Right lobe of liver (tissue), 6 donors: ENCODE measurements around the gene BTNL2. TPM values are rescaled to one million over a fixed set of nuclear protein-coding genes. Genes with fewer than 3 reads are reported as not detected.
A peak's percentile ranks its signal among the peaks of the same experiment; 100 is the strongest.

Experiments
- ATAC-seq, 4 donors: fragments of 200-7000 bp; cut with Tn5 transposase; one replicate each; pipeline ENCODE4 v1.9.1; 2020; ENCODE audit warnings: mild to moderate bottlenecking in 4 of 4, moderate library complexity in 4 of 4
- DNase-seq, 3 donors: peaks; one replicate each; pipeline ENCODE4 v3.0.0-alpha.2; 2020
- H3K27ac ChIP-seq, 3 donors: fragments of 200-600 bp; one replicate each; pipeline ENCODE4 v1.8.0; 2022
- H3K27me3 ChIP-seq, 2 donors: fragments of 200-600 bp; one replicate each; pipeline ENCODE4 v1.8.0; 2022
- H3K36me3 ChIP-seq, 4 donors: fragments of 200-600 bp; sonication (generic) in 1 of 4; one replicate each; pipeline versions ENCODE4 v1.5.1 to v1.8.0; 2017 to 2022; ENCODE audit warnings: control low read depth in 1 of 4
- H3K4me1 ChIP-seq, 4 donors: fragments of 200-600 bp; sonication (generic) in 1 of 4; one replicate each; pipeline versions ENCODE4 v1.5.1 to v1.8.0; 2017 to 2022; ENCODE audit warnings: control low read depth in 1 of 4
- H3K4me3 ChIP-seq, 3 donors: fragments of 200-600 bp; one replicate each; pipeline ENCODE4 v1.8.0; 2022
- H3K9me3 ChIP-seq, 4 donors: fragments of 200-600 bp; sonication (generic) in 1 of 4; one replicate each; pipeline versions ENCODE4 v1.5.1 to v1.8.0; 2017 to 2022; ENCODE audit warnings: control low read depth in 1 of 4
- CTCF ChIP-seq, 4 donors: fragments of 200-600 bp in 3 of 4; fragments of 450-650 bp in 1 of 4; IDR thresholded peaks; one replicate each; pipeline versions ENCODE4 v1.5.1 to v1.8.0; 2016 to 2022; ENCODE audit warnings: antibody characterized with exemption in 4 of 4, mild to moderate bottlenecking in 2 of 4
- POLR2A ChIP-seq: fragments of 450-650 bp; IDR thresholded peaks from one replicate; pipeline ENCODE4 v1.6.1; 2017; ENCODE audit warnings: antibody characterized with exemption, mild to moderate bottlenecking
- WGBS: methylation state at CpG from one replicate; pipeline ENCODE4 v1.1.6; 2018; ENCODE audit warnings: low coverage, low lambda C conversion rate; ENCODE audit not compliant: insufficient coverage; ENCODE audit errors: missing lambda C conversion rate; 5-methylcytosine and 5-hydroxymethylcytosine counted together
- intact Hi-C, 2 donors: fragments of 100-400 bp; cut with DNase I; formaldehyde crosslinking; loops; one replicate each; pipeline versions ENCODE4 v1.11.2 to v1.14.1; 2022
- total RNA-seq, 6 experiments: library from RNA; depleted of rRNA in 2 of 6; stranded (reverse); fragments of >200 nt in 2 of 6; fragmentation: NEBNext Ultra II Directional in 3 of 6; extraction: Animal tissue kit (Norgen Biotek cat#: 25700) in 3 of 6; gene quantifications; one replicate each; pipeline versions ENCODE4 v1.1.0 to v1.2.4, GENCODE V29; 2016 to 2023
- donor health status: DM: no; HTN: yes; CAD: no.
- donor health status: DM: no; HTN: no; CAD: no.
- donor health status: DM: no; HTN: no; CAD: no.
- donor health status: DM: no; HTN: yes; CAD: no.
- donor health status: DM: no; HTN: yes; CAD: no.

BTNL2 gene
- total RNA-seq, 6 experiments from 2014 or later = not detected

GRCh38 chr6:32379545-32379944 is 27.4 kb downstream of the BTNL2 start:
- no peak for ATAC-seq
- no peaks in the 10 kb centered on the region for H3K9me3 ChIP-seq
- WGBS = 51% methylated on average over 2 of the region's 2 CpGs
- intact Hi-C loops = no loop called here
- H3K27me3 ChIP-seq = no peaks in the 10 kb centered on the region
- H3K36me3 ChIP-seq = no peaks in the 10 kb centered on the region
- TF ChIP-seq CTCF (IDR thresholded peaks at IDR 0.05) = no peak
- DNase-seq = no peak
- no peak overlapping the region for H3K4me3 ChIP-seq
- H3K4me1 ChIP-seq = no peaks in the 10 kb centered on the region
- H3K27ac ChIP-seq = no peak overlapping the region

- Histone ChIP-seq H3K4me3 (no peak overlapping the region), H3K36me3 (no peaks in the 10 kb centered on the region), H3K27ac (no peak overlapping the region), H3K9me3 (no peaks in the 10 kb centered on the region), H3K27me3 (no peaks in the 10 kb centered on the region), H3K4me1 (peaks cover 0 to 6% (median 3%) of the 10 kb centered on the region in 4 donors)
- WGBS = 64% methylated on average over 5 of the region's 7 CpGs
- DNase-seq (peak in 1 of 3 donors; percentile 60), ATAC-seq (peak in 2 of 4 donors; percentile 47 to 59)
- intact Hi-C loops = no loop called here
- TF ChIP-seq POLR2A = no peak
- no peak for TF ChIP-seq CTCF (IDR thresholded peaks at IDR 0.05)
These were observed 31.0 kb downstream of the BTNL2 start for GRCh38 chr6:32375739-32376529.

- Histone ChIP-seq H3K36me3 (no peaks in the 10 kb centered on the region), H3K27me3 (no peaks in the 10 kb centered on the region), H3K27ac (no peak within 1 kb of the TSS), H3K4me1 (peaks cover 0 to 6% (median 3%) of the 10 kb centered on the region in 4 donors), H3K9me3 (no peaks in the 10 kb centered on the region), H3K4me3 (no peak within 1 kb of the TSS)
- intact Hi-C loops = no loop called here
- TF ChIP-seq CTCF (IDR thresholded peaks at IDR 0.05) (no peak), POLR2A (no peak)
- DNase-seq (no peak), ATAC-seq (no peak)
These were observed 35.2 kb downstream of the BTNL2 start, which contains the start of gene TSBP1 for GRCh38 chr6:32371803-32372202. Gene TSBP1 (minus strand): TSS chr6:32371903. CDS start chr6:32371706, 197 bp downstream.

GRCh38 chr6:32371229-32371628 is 35.8 kb downstream of the BTNL2 start:
- no peak overlapping the region for H3K4me3 ChIP-seq
- ATAC-seq = no peak
- H3K9me3 ChIP-seq = no peaks in the 10 kb centered on the region
- peaks cover 0 to 6% (median 3%) of the 10 kb centered on the region in 4 donors for H3K4me1 ChIP-seq
- DNase-seq = no peak
- no peak overlapping the region for H3K27ac ChIP-seq
- H3K27me3 ChIP-seq = no peaks in the 10 kb centered on the region
- no peaks in the 10 kb centered on the region for H3K36me3 ChIP-seq
- 23% methylated on average over 1 of the region's 1 CpG for WGBS
- intact Hi-C loops = no loop called here
- TF ChIP-seq CTCF (IDR thresholded peaks at IDR 0.05) (no peak), POLR2A (no peak)
